Measurements from ENCODE around the gene CD109. TPM values are rescaled to one million over a fixed set of nuclear protein-coding genes. Genes with fewer than 3 reads are reported as not detected.

Gene CD109
- total RNA-seq, 1 donor from 2014 or later = 26.0 TPM

GRCh38 chr6:73690056-73690455 lies 5.9 kb upstream of the CD109 start:
- Mint-ChIP-seq H3K27ac (ENCODE audit: unreplicated experiment) (no peak overlapping the region), H3K9me3 (ENCODE audit: low read depth) (no peaks in the 10 kb centered on the region), H3K4me1 (ENCODE audit: low read depth) (peaks cover 12% of the 10 kb centered on the region), H3K4me3 (ENCODE audit: unreplicated experiment) (no peak overlapping the region), H3K36me3 (ENCODE audit: low read depth) (peaks cover 2% of the 10 kb centered on the region), H3K27me3 (ENCODE audit: low read depth) (no peaks in the 10 kb centered on the region)
- DNase-seq (ENCODE audit: low spot score) = no peak
- no peak for TF ChIP-seq CTCF (IDR thresholded peaks at IDR 0.05)

GRCh38 chr6:73691512-73691911 lies 4.5 kb upstream of the CD109 start:
- H3K4me1 Mint-ChIP-seq (ENCODE audit: low read depth) = peaks cover 24% of the 10 kb centered on the region
- no peak overlapping the region for H3K27ac Mint-ChIP-seq (ENCODE audit: unreplicated experiment)
- no peak overlapping the region for H3K4me3 Mint-ChIP-seq (ENCODE audit: unreplicated experiment)
- no peak for DNase-seq (ENCODE audit: low spot score)
- no peaks in the 10 kb centered on the region for H3K27me3 Mint-ChIP-seq (ENCODE audit: low read depth)
- no peaks in the 10 kb centered on the region for H3K9me3 Mint-ChIP-seq (ENCODE audit: low read depth)
- TF ChIP-seq CTCF (IDR thresholded peaks at IDR 0.05) = no peak
- peaks cover 2% of the 10 kb centered on the region for H3K36me3 Mint-ChIP-seq (ENCODE audit: low read depth)

- H3K27ac Mint-ChIP-seq (ENCODE audit: unreplicated experiment) = peak overlapping the region; percentile 89
- H3K36me3 Mint-ChIP-seq (ENCODE audit: low read depth) = peaks cover 6% of the 10 kb centered on the region
- no peak for TF ChIP-seq CTCF (IDR thresholded peaks at IDR 0.05)
- H3K4me1 Mint-ChIP-seq (ENCODE audit: low read depth) = peaks cover 37% of the 10 kb centered on the region
- H3K9me3 Mint-ChIP-seq (ENCODE audit: low read depth) = no peaks in the 10 kb centered on the region
- H3K4me3 Mint-ChIP-seq (ENCODE audit: unreplicated experiment) = peak overlapping the region; percentile 73
- no peaks in the 10 kb centered on the region for H3K27me3 Mint-ChIP-seq (ENCODE audit: low read depth)
- no peak for DNase-seq (ENCODE audit: low spot score)
Observed at GRCh38 chr6:73694711-73695411, 1.1 kb upstream of the CD109 start.

- no peak for TF ChIP-seq CTCF (IDR thresholded peaks at IDR 0.05)
- peaks cover 33% of the 10 kb centered on the region for H3K4me1 Mint-ChIP-seq (ENCODE audit: low read depth)
- H3K27me3 Mint-ChIP-seq (ENCODE audit: low read depth) = no peaks in the 10 kb centered on the region
- peaks cover 6% of the 10 kb centered on the region for H3K36me3 Mint-ChIP-seq (ENCODE audit: low read depth)
- peak overlapping the region; percentile 73 for H3K4me3 Mint-ChIP-seq (ENCODE audit: unreplicated experiment)
- no peaks in the 10 kb centered on the region for H3K9me3 Mint-ChIP-seq (ENCODE audit: low read depth)
- peak overlapping the region; percentile 73 for H3K27ac Mint-ChIP-seq (ENCODE audit: unreplicated experiment)
- no peak for DNase-seq (ENCODE audit: low spot score)
Observed at GRCh38 chr6:73696966-73697655, 1.1 kb downstream of the CD109 start.

- peaks cover 27% of the 10 kb centered on the region for H3K4me1 Mint-ChIP-seq (ENCODE audit: low read depth)
- peaks cover 6% of the 10 kb centered on the region for H3K36me3 Mint-ChIP-seq (ENCODE audit: low read depth)
- H3K9me3 Mint-ChIP-seq (ENCODE audit: low read depth) = no peaks in the 10 kb centered on the region
Observed at GRCh38 chr6:73699676-73700459, 3.9 kb downstream of the CD109 start.

More at GRCh38 chr6:73699676-73700459, 3.9 kb downstream of the CD109 start:
- no peaks in the 10 kb centered on the region for H3K27me3 Mint-ChIP-seq (ENCODE audit: low read depth)
- no peak for DNase-seq (ENCODE audit: low spot score)
- no peak overlapping the region for H3K4me3 Mint-ChIP-seq (ENCODE audit: unreplicated experiment)
- no peak overlapping the region for H3K27ac Mint-ChIP-seq (ENCODE audit: unreplicated experiment)
- TF ChIP-seq CTCF (IDR thresholded peaks at IDR 0.05) = no peak

Data from chondrocyte (in vitro differentiated cells).